ENCODE results near the gene MEF2D.

The MEF2D gene

DNA sequence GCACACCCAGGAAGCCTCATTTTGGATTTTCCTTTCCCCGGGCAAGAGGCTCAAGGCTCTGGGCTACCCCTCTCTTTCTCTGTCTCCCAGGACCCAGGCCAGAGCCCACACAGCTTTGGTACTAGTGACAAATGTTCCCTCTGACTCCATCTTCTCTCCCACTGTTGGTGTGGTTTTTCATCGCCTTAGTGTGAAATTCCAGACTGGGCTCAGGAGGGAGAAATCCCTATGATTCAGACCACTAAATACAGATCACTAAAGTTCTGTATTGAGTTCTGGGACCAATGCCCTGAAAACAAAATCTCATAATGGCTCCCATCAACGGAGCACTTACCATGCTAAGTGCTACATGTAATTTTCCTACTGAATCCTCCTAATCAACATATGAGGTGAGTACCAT lies 45.7 kb upstream of the MEF2D start:
- TF ChIP-seq, protein P1, sequence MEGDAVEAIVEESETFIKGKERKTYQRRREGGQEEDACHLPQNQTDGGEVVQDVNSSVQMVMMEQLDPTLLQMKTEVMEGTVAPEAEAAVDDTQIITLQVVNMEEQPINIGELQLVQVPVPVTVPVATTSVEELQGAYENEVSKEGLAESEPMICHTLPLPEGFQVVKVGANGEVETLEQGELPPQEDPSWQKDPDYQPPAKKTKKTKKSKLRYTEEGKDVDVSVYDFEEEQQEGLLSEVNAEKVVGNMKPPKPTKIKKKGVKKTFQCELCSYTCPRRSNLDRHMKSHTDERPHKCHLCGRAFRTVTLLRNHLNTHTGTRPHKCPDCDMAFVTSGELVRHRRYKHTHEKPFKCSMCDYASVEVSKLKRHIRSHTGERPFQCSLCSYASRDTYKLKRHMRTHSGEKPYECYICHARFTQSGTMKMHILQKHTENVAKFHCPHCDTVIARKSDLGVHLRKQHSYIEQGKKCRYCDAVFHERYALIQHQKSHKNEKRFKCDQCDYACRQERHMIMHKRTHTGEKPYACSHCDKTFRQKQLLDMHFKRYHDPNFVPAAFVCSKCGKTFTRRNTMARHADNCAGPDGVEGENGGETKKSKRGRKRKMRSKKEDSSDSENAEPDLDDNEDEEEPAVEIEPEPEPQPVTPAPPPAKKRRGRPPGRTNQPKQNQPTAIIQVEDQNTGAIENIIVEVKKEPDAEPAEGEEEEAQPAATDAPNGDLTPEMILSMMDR (IDR thresholded peaks at IDR 0.05; ENCODE audit: insufficient read depth, low read length, missing control alignments): no peak
- ChIA-PET POLR2A (no interaction called here), CTCF (no interaction called here)
- DNase-seq (ENCODE audit: low read depth, low spot score): no peak
- no peak overlapping the region for H3K4me3 ChIP-seq (ENCODE audit: low read depth, low read length)

DNA sequence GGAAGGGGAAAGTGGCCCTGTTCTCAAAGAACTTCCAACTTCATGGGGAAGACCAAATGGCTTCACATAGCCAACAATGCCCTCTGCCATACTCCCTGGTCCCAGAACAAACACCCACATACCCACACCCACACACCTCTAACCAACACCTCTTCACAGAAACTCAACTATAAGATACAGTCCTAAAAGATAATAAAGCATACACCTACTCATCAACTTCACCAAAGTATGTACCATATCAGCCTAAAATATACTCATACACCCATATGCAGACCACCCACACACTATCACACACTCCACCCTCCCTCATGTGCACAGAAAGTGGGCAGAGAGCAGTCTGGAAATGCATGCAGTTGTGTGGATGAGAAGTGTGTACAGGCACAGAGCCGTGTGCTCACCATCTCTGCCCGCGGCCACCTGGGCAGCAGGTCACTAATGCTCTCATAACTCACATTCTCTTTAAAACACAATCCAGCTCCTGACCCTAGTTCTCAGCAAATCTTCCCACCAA lies 44.1 kb upstream of the MEF2D start:
- TF ChIP-seq, protein P1 (IDR thresholded peaks at IDR 0.05; ENCODE audit: insufficient read depth, low read length, missing control alignments): no peak
- POLR2A ChIA-PET: interaction anchor here (1.2 kb wide), 1 partner anchor 24 kb away, joined by 3 read pairs; no protein-coding TSS in a partner anchor
- no peak for DNase-seq (ENCODE audit: low read depth, low spot score)
- CTCF ChIA-PET: no interaction called here
- no peak overlapping the region for H3K4me3 ChIP-seq (ENCODE audit: low read depth, low read length)

DNA sequence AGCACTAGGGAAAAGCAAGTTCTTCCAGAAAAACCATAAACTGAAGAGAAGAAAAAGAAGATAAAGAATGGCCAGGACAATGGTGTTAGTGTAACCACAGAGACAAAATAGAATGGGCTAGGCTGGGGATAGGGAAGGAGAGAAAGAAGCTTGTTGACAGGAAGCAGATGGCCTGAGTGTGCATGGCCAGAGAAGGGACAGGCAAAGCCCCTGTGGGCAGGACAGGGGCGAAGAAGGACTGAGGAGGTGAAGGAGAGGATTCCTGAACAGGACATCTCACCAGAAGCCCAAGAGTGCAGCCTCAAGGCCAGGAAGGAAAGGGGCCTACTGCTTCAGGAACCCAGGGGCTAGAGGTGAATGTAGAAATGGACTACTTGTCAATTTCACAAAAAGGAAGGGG lies 42.5 kb upstream of the MEF2D start:
- ChIA-PET CTCF (interaction anchor here (1.3 to 1.5 kb wide), 2 partner anchors 62 to 87 kb away, joined by 3 to 5 read pairs; no protein-coding TSS in a partner anchor), POLR2A (no interaction called here)
- DNase-seq (ENCODE audit: low read depth, low spot score): no peak
- H3K4me3 ChIP-seq (ENCODE audit: low read depth, low read length): no peak overlapping the region
- TF ChIP-seq, protein P1 (IDR thresholded peaks at IDR 0.05; ENCODE audit: insufficient read depth, low read length, missing control alignments): no peak

DNA sequence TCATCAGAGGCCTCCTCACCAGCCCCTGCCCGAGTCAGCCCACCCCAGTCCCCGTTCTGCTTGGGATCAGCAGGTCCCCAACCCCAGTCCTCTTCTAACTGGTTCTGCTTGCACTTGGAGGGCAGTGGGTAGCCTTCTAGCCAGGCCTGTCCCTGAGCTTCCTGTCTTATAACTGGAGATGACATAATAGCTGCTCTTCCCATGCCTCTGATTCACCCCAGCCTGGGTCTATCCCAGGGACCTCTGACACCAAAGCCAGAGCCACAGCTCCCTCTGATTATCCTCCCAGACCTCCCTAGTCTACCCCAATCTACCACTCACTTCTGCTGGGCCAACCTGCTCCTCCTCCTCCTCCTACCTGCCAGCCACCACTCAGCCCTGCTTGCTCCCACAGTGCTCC lies 40.4 kb upstream of the MEF2D start:
- TF ChIP-seq, protein P1 (IDR thresholded peaks at IDR 0.05; ENCODE audit: insufficient read depth, low read length, missing control alignments): no peak
- H3K4me3 ChIP-seq (ENCODE audit: low read depth, low read length): no peak overlapping the region
- POLR2A ChIA-PET: no interaction called here
- CTCF ChIA-PET: interaction anchor here (1.3 to 2.3 kb wide), 2 partner anchors 14 to 118 kb away, joined by 3 to 6 read pairs; no protein-coding TSS in a partner anchor
- DNase-seq (ENCODE audit: low read depth, low spot score): no peak

DNA sequence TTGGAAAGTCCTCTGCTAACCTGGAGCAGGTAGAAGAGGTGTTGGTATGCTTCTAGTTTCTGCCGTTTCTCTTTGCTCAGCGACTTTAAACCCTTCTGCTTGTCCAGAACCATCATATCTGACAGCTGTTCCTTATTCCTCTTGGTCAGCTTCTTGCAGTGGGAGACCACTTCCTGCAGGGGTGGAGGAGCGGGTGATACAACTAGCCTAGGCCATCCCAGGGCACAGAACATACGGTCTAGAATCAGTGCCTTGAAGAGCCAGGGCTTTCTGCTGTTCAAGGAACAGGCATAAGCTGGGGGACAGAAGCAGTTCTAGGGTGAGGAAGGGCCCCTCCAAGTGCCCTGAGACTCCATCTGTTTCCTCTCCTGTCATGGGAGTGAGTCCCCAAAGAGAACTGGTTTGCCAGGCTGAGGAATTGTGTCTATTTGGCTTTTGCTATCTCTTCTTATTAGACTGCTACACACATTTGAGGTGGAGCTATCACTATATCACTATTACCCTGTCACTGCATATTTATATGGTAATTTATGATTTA lies 39.3 kb upstream of the MEF2D start:
- H3K4me3 ChIP-seq (ENCODE audit: low read depth, low read length): no peak overlapping the region
- TF ChIP-seq, protein P1 (IDR thresholded peaks at IDR 0.05; ENCODE audit: insufficient read depth, low read length, missing control alignments): no peak
- CTCF ChIA-PET: interaction anchor here (1.3 to 2.3 kb wide), 2 partner anchors 15 to 119 kb away, joined by 3 to 6 read pairs; no protein-coding TSS in a partner anchor
- POLR2A ChIA-PET: no interaction called here
- no peak for DNase-seq (ENCODE audit: low read depth, low spot score)

DNA sequence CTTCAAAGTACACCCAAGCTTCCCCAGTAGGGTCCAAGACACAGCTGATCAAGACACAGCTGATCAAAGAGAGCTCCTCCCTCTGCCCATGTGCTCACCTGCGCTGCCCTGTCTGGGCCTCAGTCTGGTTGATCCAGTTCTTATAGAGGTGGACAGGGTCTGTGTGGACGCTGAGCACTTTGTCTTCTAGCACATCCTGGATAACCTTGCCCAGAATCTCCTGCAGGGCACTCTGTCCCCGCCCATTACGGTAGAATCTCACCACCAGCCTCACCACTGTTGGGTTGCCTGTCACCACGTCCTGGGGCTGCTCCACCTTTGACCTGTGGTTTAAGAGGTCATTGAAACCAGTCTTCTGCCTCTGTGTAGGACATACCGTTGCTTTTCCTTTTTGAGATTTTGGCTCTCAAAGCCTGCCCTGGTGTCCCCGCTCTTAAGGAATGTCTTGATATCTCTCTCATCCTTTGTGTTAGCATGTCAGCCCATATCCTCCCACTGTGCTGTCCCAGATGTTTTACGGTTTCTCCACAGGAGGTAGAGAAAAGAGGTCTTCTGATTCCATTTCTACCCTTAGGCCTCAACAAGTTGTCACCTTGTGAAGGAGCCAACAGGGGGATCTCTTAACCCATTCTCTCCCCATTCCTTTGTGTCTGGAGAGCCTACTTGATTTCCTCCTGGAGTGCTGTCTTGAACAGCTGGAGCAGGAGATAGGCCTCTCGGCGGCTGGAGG lies 38.3 kb upstream of the MEF2D start:
- DNase-seq (ENCODE audit: low read depth, low spot score): no peak
- TF ChIP-seq, protein P1 (IDR thresholded peaks at IDR 0.05; ENCODE audit: insufficient read depth, low read length, missing control alignments): no peak
- ChIA-PET CTCF (interaction anchor here (2.3 kb wide), 1 partner anchor 120 kb away, joined by 6 read pairs; no protein-coding TSS in a partner anchor), POLR2A (no interaction called here)
- H3K4me3 ChIP-seq (ENCODE audit: low read depth, low read length): no peak overlapping the region

Data from AG04449 (cell line).